HK-2 (cell line): ENCODE results near the gene NT5C2.
A peak's percentile ranks its signal among the peaks of the same experiment; 100 is the strongest.
"Not testable (repeated sequence)": the region's sequence is repeated elsewhere in the genome, so short reads cannot be mapped to it uniquely, and the experiment has no call there.

ENCODE experiments used
- DNase-seq: peaks from one replicate; pipeline ENCODE4 v3.0.0-alpha.2; 2018; ENCODE audit not compliant: unreplicated experiment

Gene NT5C2

GRCh38 chr10:103086799-103087198 lies 106.3 kb downstream of the NT5C2 start:
- DNase-seq, result no peak

- DNase-seq, result no peak
These were observed 106.8 kb downstream of the NT5C2 start for GRCh38 chr10:103086261-103086660.

GRCh38 chr10:103083977-103084320 lies 109.1 kb downstream of the NT5C2 start:
- no peak for DNase-seq

GRCh38 chr10:103083266-103083976 lies 109.7 kb downstream of the NT5C2 start:
- no peak for DNase-seq

GRCh38 chr10:103082683-103083082 lies 110.4 kb downstream of the NT5C2 start:
- DNase-seq, result no peak

GRCh38 chr10:103080891-103081581 lies 112.0 kb downstream of the NT5C2 start:
- DNase-seq, result peak; percentile 22

- DNase-seq, result no peak
These were observed 113.1 kb downstream of the NT5C2 start for GRCh38 chr10:103079946-103080345.

- DNase-seq, result no peak
These were observed 114.0 kb downstream of the NT5C2 start for GRCh38 chr10:103079100-103079499.

- no peak for DNase-seq
These were observed 114.4 kb downstream of the NT5C2 start for GRCh38 chr10:103078676-103079075.

- DNase-seq, result no peak
These were observed 114.8 kb downstream of the NT5C2 start for GRCh38 chr10:103078309-103078615.

GRCh38 chr10:103077491-103078308 lies 115.4 kb downstream of the NT5C2 start:
- DNase-seq, result no peak

GRCh38 chr10:103077020-103077419 lies 116.1 kb downstream of the NT5C2 start:
- no peak for DNase-seq

- no peak for DNase-seq
These were observed 120.2 kb downstream of the NT5C2 start for GRCh38 chr10:103072891-103073290.

GRCh38 chr10:103072276-103072675 lies 120.8 kb downstream of the NT5C2 start:
- no peak for DNase-seq

GRCh38 chr10:103069453-103070331 lies 123.4 kb downstream of the NT5C2 start:
- DNase-seq, result peak; percentile 54

GRCh38 chr10:103067956-103068355 lies 125.1 kb downstream of the NT5C2 start:
- DNase-seq, result no peak

GRCh38 chr10:103067484-103067883 lies 125.6 kb downstream of the NT5C2 start:
- DNase-seq, result no peak

- DNase-seq, result not testable (repeated sequence)
These were observed 126.0 kb downstream of the NT5C2 start for GRCh38 chr10:103067099-103067477.

- DNase-seq, result no peak
These were observed 126.7 kb downstream of the NT5C2 start for GRCh38 chr10:103066141-103067098.

GRCh38 chr10:103064956-103065355 lies 128.1 kb downstream of the NT5C2 start:
- no peak for DNase-seq
